ENCODE measurements around the gene GRIN3B.

The GRIN3B gene

DNA sequence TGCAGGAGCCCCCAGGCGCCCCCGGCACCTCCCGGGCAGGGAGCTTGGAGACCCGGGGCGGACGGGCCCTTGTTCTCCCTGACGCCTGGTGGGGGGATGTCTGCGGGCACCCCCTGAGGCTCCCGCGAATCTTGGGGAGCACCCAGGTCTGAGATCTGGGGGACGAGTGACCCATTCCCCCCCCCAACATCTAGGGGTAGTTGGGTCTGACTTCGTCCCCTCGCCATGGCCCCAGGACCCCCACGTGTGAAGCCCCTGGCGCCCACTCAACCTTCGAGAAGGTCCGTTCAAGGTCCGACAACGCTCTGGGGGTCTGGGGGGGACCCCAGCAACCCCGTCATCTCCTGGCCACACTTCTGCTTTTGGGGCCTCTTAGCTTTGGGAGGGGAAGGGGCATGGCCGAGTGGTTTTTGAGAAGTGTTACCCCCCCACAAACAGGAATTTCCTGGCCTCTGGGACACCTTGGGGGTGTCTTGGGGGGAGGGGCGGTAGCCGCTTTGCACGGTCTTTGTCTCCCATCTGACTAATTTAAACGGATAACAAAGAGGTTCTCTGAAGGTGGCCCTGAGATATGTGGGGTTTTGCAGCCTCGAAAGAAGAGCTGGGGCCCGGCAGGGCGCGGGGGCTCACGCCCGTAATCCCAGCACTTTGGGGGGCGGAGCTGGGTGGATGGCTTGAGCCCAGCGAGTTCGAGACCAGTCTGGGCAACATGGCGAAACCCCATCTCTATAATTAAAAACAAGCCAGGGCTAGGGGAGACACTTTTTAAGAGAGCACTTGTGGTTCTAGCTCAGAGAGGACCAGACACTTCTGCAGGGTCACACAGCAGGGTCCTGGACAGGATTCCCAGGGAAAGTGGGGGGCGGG, 26.8 kb downstream of the GRIN3B start:
- no peaks in the 10 kb centered on the region for H3K27me3 ChIP-seq (ENCODE audit: insufficient read depth, low read depth)
- H4K20me1 ChIP-seq (ENCODE audit: insufficient read depth): no peaks in the 10 kb centered on the region
- H3K4me2 ChIP-seq: peak overlapping the region; percentile 80
- H3K4me3 ChIP-seq (IDR thresholded peaks at IDR 0.05; ENCODE audit: insufficient read depth, low read depth, low read length): no peak overlapping the region
- H2AFZ ChIP-seq (ENCODE audit: low read depth): peak overlapping the region; percentile 65; the same call in 1 of the 2 replicates
- TF ChIP-seq, protein P1, sequence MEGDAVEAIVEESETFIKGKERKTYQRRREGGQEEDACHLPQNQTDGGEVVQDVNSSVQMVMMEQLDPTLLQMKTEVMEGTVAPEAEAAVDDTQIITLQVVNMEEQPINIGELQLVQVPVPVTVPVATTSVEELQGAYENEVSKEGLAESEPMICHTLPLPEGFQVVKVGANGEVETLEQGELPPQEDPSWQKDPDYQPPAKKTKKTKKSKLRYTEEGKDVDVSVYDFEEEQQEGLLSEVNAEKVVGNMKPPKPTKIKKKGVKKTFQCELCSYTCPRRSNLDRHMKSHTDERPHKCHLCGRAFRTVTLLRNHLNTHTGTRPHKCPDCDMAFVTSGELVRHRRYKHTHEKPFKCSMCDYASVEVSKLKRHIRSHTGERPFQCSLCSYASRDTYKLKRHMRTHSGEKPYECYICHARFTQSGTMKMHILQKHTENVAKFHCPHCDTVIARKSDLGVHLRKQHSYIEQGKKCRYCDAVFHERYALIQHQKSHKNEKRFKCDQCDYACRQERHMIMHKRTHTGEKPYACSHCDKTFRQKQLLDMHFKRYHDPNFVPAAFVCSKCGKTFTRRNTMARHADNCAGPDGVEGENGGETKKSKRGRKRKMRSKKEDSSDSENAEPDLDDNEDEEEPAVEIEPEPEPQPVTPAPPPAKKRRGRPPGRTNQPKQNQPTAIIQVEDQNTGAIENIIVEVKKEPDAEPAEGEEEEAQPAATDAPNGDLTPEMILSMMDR (conservative IDR thresholded peaks at IDR 0.05; ENCODE audit: low read depth, low read length): no peak
- peaks cover 34% of the 10 kb centered on the region for H3K4me1 ChIP-seq (ENCODE audit: low read depth, poor library complexity, severe bottlenecking)
- H3K79me2 ChIP-seq (ENCODE audit: insufficient read depth, low read depth): peaks cover 8% of the 10 kb centered on the region; the same call in 1 of the 2 replicates
- H3K36me3 ChIP-seq (ENCODE audit: insufficient read depth): no peaks in the 10 kb centered on the region
- peak overlapping the region; percentile 29; the same call in 1 of the 2 replicates for H3K9ac ChIP-seq
- peak overlapping the region; percentile 14; the same call in 1 of the 2 replicates for H3K27ac ChIP-seq

DNA sequence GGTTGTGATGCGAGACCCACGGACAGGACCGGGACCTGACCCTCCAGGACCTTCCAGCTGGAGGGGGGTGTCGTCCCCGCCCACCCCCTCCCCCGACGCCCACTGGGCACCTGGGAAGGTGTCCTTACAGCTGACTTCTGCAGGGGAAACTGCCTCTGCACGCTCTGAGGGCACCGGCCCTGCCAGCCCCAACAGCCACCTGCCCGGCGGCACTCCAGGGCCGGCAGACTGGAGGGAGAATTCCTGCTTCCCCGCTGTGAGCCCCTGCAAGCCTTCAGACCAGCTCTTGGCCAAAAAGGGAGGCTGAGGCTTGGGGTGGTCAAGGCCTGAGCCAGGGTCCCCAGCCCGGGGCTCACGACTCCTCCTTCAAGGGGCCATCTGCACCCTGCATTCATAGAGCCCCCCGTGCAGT, 27.4 kb downstream of the GRIN3B start:
- Histone ChIP-seq H3K9ac (no peak overlapping the region), H2AFZ (ENCODE audit: low read depth) (peak overlapping the region; percentile 30), H3K4me1 (ENCODE audit: low read depth, poor library complexity, severe bottlenecking) (peaks cover 38% of the 10 kb centered on the region), H3K27ac (no peak overlapping the region), H3K36me3 (ENCODE audit: insufficient read depth) (no peaks in the 10 kb centered on the region), H3K4me2 (peak overlapping the region; percentile 80), H3K79me2 (ENCODE audit: insufficient read depth, low read depth) (peaks cover 8% of the 10 kb centered on the region; the same call in 1 of the 2 replicates), H4K20me1 (ENCODE audit: insufficient read depth) (no peaks in the 10 kb centered on the region), H3K27me3 (ENCODE audit: insufficient read depth, low read depth) (no peaks in the 10 kb centered on the region), H3K4me3 (IDR thresholded peaks at IDR 0.05; ENCODE audit: insufficient read depth, low read depth, low read length) (no peak overlapping the region)
- TF ChIP-seq, protein P1 (conservative IDR thresholded peaks at IDR 0.05; ENCODE audit: low read depth, low read length): no peak

DNA sequence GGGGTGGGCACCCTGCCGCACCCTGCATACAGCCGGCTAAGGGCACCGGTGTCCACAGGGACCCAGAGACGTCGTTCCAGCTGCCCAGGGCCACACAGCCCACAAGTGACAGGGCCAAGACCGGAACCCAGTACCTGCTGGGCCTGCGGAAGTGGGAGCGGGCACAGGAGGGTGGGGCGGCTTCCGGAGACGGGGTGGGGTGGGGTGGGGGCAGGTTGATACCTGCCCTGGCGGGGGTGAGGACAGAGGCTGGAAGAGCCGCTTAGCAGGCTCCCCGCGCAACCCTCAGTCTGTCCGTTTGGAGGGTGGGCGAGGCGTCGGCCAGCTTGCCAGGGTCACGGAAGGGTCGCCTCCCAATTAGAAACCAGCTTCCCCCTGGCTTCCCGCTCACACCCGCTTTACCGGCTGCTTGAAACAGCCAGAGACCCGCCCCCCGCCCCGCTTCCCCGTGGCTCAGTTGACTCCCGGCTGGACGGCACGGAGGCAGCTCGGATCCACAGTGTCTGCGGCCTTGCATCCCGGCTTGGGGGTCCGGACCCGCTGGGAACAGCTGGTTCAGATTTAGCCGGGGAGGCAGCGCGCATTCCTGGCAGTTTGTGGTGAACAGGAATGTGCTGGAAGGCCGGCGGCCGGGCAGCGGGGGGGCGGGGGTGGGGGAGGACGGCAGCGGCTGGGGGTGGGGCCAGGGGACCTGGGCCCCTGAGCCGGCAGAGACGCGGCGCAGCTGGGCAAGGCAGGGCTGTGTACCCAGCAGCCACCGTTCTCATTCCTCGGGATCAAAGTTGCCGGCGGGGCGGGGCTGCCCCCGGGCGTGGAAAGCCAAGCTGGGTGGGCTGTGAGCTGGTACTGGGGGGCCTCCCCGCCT, 28.1 kb downstream of the GRIN3B start:
- H3K4me1 ChIP-seq (ENCODE audit: low read depth, poor library complexity, severe bottlenecking): peaks cover 38% of the 10 kb centered on the region
- no peaks in the 10 kb centered on the region for H3K27me3 ChIP-seq (ENCODE audit: insufficient read depth, low read depth)
- H4K20me1 ChIP-seq (ENCODE audit: insufficient read depth): no peaks in the 10 kb centered on the region
- no peaks in the 10 kb centered on the region for H3K36me3 ChIP-seq (ENCODE audit: insufficient read depth)
- peak overlapping the region; percentile 54 for H2AFZ ChIP-seq (ENCODE audit: low read depth)
- H3K9ac ChIP-seq: peak overlapping the region; percentile 37; the same call in 1 of the 2 replicates
- H3K4me3 ChIP-seq (IDR thresholded peaks at IDR 0.05; ENCODE audit: insufficient read depth, low read depth, low read length): no peak overlapping the region
- H3K79me2 ChIP-seq (ENCODE audit: insufficient read depth, low read depth): peaks cover 8% of the 10 kb centered on the region; the same call in 1 of the 2 replicates
- H3K4me2 ChIP-seq: peak overlapping the region; percentile 80
- H3K27ac ChIP-seq: peak overlapping the region; percentile 45; the same call in 1 of the 2 replicates
- TF ChIP-seq, protein P1 (conservative IDR thresholded peaks at IDR 0.05; ENCODE audit: low read depth, low read length): no peak

DNA sequence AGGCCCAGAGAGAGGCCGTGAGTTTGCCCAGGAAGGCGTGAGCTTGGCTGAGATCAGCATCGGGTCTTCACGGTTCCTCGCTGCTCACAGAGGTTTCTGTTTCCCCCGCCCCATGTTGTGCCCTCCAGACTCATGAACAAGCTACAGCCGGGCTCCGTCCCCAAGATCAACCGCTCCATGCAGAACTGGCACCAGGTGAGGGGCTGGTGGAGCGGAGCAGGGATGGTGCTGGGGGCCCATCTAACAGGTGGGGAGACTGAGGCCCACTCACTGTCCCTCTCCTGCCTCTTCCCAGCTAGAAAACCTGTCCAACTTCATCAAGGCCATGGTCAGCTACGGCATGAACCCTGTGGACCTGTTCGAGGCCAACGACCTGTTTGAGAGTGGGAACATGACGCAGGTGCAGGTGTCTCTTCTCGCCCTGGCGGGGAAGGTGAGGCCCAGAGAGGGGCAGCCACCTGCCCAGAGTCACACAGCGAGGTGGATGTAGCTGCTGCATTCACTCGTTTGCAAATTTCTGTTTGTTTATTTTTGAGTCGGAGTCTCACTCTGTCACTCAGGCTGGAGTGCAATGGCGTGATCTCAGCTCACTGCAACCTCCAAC, 32.1 kb downstream of the GRIN3B start:
- H4K20me1 ChIP-seq (ENCODE audit: insufficient read depth): no peaks in the 10 kb centered on the region
- no peak overlapping the region for H3K4me3 ChIP-seq (IDR thresholded peaks at IDR 0.05; ENCODE audit: insufficient read depth, low read depth, low read length)
- peaks cover 1% of the 10 kb centered on the region; the same call in 1 of the 2 replicates for H3K79me2 ChIP-seq (ENCODE audit: insufficient read depth, low read depth)
- no peaks in the 10 kb centered on the region for H3K27me3 ChIP-seq (ENCODE audit: insufficient read depth, low read depth)
- H3K36me3 ChIP-seq (ENCODE audit: insufficient read depth): no peaks in the 10 kb centered on the region
- TF ChIP-seq, protein P1 (conservative IDR thresholded peaks at IDR 0.05; ENCODE audit: low read depth, low read length): no peak
- peaks cover 38% of the 10 kb centered on the region for H3K4me1 ChIP-seq (ENCODE audit: low read depth, poor library complexity, severe bottlenecking)
- H3K4me2 ChIP-seq: no peak overlapping the region
- no peak overlapping the region for H3K9ac ChIP-seq
- no peak overlapping the region for H2AFZ ChIP-seq (ENCODE audit: low read depth)
- no peak overlapping the region for H3K27ac ChIP-seq
